Hepatocyte (in vitro differentiated cells): ENCODE data around the gene PRIM1.

Experiments used
- EZH2 ChIP-seq: fragments of 200-600 bp; sonication (generic); IDR thresholded peaks from 2 replicates; pipeline ENCODE4 v1.6.1; 2016; ENCODE audit warnings: antibody characterized with exemption, mild to moderate bottlenecking, borderline replicate concordance
- EZH2phosphoT487 ChIP-seq: fragments of 200-600 bp; sonication (generic); IDR thresholded peaks from one replicate; pipeline ENCODE4 v1.6.1; 2018; ENCODE audit warnings: antibody characterized with exemption, mild to moderate bottlenecking, low read depth, moderate library complexity; ENCODE audit not compliant: unreplicated experiment, severe bottlenecking
- TF ChIP-seq, protein P1 (sequence below): fragments of 200-600 bp; sonication (generic); IDR thresholded peaks from 2 replicates; pipeline ENCODE4 v1.5.1; 2016; ENCODE audit warnings: antibody characterized with exemption, mild to moderate bottlenecking; ENCODE audit not compliant: poor library complexity

DNA sequence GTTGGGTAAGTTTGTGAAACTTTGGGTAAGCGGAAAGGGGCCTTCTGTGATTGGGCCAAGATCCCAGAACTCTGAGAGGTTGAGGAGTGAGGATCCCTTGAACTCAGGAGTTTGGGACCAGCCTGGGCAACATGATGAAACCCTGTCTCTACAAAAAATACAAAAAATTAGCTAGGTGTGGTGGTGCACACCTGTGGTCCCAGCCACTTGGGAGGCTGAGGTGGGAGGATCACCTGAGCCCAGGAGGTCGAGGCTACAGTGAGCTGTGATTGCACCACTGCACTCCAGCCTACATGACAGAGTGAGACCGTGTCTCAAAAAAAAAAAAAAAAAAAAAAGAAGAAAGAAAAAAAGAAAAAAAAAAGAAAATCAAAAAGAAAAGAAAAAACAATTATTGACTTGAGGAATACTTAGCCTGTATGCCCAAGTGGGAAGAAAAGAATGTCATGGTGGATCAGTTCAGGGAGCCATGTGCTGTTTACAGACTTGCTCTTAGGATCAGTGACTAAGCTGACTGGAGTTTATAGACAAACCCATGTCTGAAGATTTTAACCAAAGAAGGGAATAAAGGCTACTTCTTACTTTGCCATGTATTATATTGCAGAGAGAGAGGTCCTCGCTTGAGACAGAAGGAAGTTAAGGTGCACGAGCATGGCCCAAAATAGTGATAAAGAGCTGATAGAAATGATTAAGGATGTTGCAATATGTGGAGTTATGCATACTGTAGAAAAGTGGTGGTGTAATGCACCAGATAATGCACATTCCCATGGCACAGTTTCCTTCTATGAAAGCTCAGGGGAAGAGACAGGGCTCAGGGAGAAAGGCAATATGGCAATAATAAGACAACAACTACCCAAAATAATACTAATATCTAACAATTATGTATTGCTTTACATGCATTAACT lies 11.9 kb upstream of the PRIM1 start:
- TF ChIP-seq EZH2 (no peak), EZH2phosphoT487 (no peak)
- TF ChIP-seq, protein P1, sequence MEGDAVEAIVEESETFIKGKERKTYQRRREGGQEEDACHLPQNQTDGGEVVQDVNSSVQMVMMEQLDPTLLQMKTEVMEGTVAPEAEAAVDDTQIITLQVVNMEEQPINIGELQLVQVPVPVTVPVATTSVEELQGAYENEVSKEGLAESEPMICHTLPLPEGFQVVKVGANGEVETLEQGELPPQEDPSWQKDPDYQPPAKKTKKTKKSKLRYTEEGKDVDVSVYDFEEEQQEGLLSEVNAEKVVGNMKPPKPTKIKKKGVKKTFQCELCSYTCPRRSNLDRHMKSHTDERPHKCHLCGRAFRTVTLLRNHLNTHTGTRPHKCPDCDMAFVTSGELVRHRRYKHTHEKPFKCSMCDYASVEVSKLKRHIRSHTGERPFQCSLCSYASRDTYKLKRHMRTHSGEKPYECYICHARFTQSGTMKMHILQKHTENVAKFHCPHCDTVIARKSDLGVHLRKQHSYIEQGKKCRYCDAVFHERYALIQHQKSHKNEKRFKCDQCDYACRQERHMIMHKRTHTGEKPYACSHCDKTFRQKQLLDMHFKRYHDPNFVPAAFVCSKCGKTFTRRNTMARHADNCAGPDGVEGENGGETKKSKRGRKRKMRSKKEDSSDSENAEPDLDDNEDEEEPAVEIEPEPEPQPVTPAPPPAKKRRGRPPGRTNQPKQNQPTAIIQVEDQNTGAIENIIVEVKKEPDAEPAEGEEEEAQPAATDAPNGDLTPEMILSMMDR, result no peak
